Hematopoietic multipotent progenitor cell treated with erythropoietin and hydrocortisone succinate and interleukin-3 and kit ligand, for 15 days (in vitro differentiated cells): Measurements from ENCODE around the gene PSKH1.
"Not testable (repeated sequence)": the region's sequence is repeated elsewhere in the genome, so short reads cannot be mapped to it uniquely, and the experiment has no call there.

Experiments
- DNase-seq: peaks from one replicate; pipeline ENCODE4 v3.0.0-alpha.2; 2015; ENCODE audit warnings: low spot score

PSKH1 gene

DNA sequence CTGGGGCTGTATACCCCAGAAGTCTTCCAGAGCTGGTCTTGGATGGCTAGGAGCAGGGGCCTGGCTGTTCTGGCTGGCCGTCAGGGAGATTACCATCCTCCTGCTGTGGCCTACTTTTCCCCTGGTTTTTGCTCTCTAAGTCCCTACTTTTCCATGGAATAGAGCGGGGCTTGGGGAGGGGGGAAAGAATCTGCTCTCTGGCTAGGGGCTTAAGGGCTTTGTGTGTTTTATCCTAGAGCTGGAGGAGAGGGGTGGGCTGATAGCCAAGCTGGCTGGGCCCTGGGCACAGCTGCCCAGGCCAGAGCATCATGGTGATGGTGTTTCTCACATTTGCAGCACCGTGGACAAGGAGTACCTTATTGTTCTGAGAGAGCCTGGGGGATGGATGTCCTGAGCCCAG lies 4.7 kb upstream of the PSKH1 start:
- no peak for DNase-seq

GRCh38 chr16:67892375-67892774 lies 679 bp upstream of the PSKH1 start:
- DNase-seq = no peak

DNA sequence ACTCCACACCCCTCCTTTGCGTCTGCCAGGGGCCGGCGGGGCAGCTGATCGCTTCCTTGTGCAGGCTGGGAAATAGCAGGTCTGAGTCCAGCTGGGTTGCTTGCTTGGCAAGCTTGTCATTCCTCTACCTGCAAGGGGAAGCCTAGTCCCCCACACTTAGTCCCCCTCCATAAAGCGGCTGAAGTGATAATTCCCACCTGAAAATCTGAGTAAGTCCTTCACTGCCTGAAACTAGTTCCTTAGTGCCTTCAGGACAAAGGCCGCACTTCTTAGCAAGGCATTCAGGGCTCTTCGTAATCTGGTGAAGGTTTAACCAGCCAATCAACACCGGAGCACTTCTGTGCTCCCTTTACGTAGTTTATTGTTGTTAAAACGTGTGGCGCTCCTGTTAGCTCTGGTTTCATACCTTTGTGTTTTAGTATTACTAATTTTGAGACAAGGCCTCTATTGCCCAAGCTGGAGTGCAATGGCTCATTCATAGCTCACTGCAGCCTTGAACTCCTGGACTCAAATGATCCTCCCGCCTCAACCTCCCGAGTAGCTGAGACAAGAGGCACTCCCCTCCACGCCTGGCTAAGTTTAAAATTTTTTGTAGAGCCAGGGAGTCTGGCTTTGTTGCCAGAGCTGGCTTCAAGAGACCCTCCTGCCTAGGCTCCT lies 817 bp downstream of the PSKH1 start:
- no peak for DNase-seq

GRCh38 chr16:67897231-67897630 lies 4.2 kb downstream of the PSKH1 start:
- no peak for DNase-seq

DNA sequence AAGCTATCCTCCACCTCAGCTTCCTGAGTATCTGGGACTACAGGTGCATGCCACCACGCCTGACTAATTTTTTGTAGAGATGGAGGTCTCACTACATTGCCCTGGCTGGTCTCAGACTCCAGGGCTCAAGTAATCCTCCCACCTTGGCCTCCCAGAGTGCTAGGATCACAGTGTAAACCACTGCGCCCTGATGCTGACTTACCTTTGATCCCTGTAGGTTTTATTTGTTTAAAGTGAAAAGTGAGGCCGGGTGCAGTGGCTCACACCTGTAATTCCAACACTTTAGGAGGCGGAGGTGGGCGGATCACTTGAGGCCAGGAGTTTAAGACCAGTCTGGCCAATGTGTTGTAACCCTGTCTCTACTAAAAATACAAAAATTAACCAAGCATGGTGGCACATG lies 8.7 kb downstream of the PSKH1 start:
- no peak for DNase-seq

GRCh38 chr16:67902831-67903230 lies 9.8 kb downstream of the PSKH1 start:
- no peak for DNase-seq

DNA sequence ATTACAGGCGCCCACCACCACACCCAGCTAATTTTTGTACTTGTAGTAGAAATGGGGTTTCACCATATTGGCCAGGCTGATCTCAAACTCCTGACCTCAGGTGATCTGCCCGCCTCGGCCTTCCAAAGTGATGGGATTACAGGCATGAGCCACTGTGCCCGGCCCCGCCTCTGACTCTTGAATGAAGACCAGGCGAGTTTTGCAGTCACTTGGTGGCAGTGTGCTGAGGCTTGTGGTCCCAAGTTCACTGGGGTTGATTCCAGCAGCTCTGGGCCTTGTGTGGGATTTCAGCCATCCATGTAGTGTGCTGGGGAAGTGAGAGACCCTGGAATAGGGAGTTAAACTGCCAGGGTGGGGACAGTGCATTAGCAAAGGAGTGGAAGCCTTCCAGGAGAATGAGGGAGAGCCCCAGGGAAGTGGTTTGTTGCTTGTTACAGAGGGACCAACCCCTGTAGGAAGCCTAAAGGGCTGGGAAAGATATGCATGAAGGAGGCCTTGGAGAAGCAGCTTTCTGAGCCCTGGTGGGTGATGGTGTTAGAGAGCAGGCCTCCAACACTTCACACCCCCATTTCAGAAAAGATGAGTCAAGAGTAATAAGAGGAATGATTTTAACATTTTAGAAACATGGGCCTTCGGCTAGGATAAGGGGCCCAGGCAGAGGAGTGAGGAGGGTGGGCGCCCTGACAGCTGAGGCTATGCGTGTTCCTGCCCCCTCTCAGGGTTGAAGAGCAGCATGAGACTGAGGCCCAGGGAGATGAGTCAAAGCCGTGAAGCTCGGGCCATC lies 14.5 kb downstream of the PSKH1 start:
- no peak for DNase-seq

DNA sequence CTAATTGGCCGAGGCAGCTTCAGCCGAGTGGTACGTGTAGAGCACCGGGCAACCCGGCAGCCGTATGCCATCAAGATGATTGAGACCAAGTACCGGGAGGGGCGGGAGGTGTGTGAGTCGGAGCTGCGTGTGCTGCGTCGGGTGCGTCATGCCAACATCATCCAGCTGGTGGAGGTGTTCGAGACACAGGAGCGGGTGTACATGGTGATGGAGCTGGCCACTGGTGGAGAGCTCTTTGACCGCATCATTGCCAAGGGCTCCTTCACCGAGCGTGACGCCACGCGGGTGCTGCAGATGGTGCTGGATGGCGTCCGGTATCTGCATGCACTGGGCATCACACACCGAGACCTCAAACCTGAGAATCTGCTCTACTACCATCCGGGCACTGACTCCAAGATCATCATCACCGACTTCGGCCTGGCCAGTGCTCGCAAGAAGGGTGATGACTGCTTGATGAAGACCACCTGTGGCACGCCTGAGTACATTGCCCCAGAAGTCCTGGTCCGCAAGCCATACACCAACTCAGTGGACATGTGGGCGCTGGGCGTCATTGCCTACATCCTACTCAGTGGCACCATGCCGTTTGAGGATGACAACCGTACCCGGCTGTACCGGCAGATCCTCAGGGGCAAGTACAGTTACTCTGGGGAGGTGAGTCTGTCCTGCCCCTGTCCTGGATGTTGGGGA lies 16.1 kb downstream of the PSKH1 start:
- DNase-seq = no peak

DNA sequence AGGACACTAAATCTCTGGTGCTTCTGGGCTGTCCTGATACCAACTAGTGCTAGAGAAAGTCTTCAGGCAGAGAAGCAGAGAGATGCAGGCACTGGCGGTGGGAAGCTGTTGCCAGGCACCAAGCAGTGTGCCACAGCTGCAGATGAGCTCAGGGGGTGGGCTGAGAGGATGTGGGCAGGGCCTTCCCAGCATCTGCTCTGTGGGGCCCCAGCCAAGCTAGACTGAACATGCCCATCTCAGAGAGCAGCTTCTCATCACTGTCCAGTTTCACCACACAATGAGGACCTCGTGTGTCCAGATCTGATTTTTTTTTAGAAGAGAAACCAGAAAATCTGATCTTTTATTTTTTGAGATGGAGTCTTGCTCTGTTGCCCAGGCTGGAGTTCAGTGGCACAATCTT lies 17.1 kb downstream of the PSKH1 start:
- no peak for DNase-seq

GRCh38 chr16:67914758-67915495 lies 21.9 kb downstream of the PSKH1 start:
- DNase-seq = no peak

- not testable (repeated sequence) for DNase-seq
Measured at GRCh38 chr16:67915496-67915769, 22.4 kb downstream of the PSKH1 start.

- no peak for DNase-seq
Measured at GRCh38 chr16:67915831-67916723, 23.0 kb downstream of the PSKH1 start.

DNA sequence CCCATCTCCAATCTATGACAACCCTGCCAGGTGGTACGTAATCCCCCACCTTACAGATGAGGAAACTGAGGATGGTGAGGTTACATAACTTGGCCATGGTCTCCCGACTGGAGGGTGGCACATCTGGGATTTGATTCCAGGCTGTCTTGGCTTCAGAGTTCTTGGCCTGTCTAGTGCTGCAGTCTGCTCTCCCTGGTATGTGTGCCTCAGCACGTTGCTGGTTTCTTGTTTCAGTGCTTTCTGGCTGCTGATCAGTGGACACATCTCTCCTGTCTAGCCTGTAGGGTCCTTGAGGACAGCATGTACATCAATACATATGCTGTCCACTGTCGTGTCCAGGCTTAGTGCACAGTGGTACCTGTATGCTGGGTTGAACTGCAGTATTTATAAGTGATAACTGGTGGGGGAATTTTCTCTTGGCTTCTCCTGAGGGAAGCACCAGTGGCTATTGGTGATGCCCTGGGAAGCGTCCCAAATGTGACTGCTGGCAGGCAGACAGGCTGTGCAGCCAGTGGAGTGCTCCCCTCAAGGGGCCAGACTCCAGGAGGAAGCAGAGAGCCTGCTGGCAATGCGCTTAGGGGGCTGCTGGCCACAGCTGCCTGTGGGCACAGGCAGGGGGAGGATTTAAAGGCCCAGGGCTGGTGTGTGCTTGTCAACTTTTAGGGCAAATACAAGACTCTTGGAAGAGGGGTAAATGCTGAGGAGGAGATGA lies 24.2 kb downstream of the PSKH1 start:
- DNase-seq = no peak

DNA sequence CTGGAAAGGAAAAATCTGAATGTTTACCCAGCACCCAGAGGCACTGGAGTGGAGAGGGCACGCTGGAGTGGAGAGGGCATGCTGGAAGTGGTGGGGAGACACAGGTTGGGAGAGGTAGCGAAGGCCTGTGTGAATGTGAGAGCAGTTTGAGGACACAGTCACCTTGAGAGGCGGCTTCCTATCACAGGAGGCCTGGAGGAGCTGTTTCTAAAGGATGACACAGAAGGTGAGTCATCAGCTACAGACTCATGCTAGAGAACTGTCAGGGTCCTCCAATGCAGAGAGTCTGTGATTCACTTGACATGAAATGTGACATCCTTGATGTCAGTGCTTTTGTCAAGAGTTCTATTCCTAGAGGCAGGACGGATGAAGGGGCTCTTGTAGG lies 24.8 kb downstream of the PSKH1 start:
- peak; percentile 49 for DNase-seq

DNA sequence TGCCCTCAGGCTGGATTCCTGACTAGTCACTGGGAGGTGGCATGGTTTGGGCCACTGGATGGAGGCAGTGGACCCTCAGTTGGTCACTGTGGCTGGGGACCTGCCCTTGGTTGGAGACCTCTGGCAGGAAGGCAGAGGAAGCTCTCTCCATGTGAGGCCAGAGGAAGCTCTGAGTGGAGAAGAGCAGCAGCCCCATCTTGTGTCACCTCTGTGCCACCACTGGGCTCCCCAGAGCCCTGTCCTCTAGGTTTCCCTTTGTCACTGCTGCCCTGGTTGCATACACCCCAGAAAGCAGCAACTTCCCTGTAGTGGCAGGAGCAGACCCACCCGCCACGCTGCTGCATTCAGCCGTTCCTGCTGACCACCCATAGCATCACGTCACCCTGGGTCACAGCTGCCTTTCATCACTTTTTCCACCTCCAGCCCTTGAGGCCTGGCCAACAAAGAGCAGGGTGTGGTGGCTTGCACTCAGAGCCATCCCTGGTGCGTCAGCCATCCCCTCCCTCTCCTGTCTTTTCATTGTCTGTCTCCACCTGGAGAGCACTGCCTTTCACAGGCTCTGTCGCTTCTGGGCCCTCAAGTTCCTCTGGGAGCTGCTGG lies 26.7 kb downstream of the PSKH1 start:
- DNase-seq = no peak

- DNase-seq = no peak
Measured at GRCh38 chr16:67922221-67922620, 29.2 kb downstream of the PSKH1 start.

DNA sequence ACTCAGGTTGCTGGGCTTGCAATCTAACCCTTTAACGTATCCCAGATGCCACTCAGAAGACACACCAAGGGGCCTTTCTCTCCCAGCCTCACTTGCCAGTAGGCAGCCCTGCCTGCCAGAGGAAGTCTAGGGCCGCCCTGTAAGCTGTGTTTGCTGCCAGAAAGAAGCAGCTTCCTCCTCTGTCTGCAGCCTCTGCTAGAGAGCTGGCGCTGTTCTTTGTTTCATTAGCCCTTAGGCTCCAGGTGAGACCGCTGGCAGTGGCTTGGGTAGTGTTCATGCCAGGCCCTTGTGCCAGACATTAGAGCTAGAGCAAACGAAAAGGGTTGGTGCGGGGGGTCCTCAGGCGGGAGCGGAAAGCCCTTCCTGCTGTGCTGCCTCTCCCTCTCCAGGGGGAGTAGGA lies 29.7 kb downstream of the PSKH1 start:
- DNase-seq = no peak

- no peak for DNase-seq
Measured at GRCh38 chr16:67923414-67924116, 30.5 kb downstream of the PSKH1 start.

DNA sequence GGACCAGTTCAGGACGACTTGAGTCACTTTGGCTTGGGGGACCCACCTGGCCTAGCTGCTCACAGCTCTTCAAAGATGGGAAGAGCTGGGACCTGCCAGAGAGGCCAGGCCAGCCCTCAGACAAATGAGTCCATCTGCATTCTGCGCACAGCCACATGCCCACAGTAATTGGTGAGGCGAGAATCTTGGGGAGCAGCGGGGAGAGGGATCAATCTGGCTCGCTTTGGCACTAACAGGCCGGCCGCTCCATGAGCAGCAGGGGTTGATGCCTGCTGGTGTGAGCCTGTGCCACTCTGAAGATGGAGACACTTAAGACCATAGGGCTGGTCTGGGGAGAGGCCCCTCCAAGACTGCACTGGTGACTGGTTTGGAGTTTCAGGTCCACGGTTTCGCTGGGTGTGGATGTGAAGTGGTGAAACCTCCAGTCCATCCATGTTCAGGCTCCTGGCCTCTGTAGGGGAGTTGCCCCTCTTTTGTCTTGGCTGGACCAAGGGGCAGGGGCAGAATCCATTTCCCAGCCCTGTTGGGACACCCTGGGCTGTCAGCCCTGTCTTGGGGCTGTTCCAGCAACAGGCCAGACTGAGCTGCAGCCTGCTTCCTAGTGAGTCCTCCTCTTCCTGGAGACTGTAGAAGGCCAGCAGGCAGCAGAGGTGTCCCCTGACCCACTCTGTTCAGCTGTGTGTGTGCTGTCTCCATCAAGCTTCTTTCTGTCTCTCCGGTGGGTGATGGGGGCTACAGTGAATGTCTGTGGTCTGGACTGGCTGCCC lies 31.3 kb downstream of the PSKH1 start:
- no peak for DNase-seq
